GM19240 (cell line): ENCODE data around the gene DNAH17.

Experiments used
- DNase-seq: peaks from one replicate; pipeline ENCODE4 v3.0.0; 2011; ENCODE audit warnings: low spot score; ENCODE audit not compliant: insufficient read length

Gene DNAH17

DNA sequence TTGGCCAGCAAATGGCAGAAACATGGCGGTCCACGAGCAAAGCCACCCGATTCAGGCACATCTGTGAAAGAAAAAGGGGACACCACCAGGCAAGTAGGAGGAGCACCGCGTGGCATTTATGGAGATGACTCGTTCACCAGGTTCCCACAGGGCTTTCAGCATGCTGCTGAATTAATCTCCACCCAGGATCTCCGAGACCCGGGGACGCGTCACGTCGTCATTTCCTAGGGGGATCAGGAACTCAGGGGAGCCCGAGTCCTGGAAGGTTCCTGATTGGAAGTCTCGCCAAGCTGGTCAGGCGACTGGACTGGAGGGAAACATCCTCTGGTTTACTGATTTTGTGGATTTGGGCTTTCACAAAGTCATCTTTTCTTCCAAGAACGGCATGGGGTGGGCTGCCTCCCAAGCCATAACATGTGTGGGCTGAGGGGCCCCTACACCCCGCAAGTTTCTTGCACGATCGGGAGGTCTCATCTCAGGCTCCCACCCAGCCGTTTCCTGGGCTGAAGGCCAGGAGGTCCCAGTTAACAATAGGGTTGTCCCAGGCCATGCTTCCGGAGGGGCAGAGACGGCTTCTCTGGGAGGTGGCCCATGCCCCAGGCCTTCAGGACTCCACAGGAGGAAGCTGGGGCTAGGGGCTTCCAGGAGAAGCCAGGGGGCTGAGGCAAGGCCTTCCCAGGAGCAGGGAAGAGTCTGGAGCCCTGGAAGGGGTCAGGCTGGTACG, 645 bp downstream of the DNAH17 start:
- no peak for DNase-seq

DNA sequence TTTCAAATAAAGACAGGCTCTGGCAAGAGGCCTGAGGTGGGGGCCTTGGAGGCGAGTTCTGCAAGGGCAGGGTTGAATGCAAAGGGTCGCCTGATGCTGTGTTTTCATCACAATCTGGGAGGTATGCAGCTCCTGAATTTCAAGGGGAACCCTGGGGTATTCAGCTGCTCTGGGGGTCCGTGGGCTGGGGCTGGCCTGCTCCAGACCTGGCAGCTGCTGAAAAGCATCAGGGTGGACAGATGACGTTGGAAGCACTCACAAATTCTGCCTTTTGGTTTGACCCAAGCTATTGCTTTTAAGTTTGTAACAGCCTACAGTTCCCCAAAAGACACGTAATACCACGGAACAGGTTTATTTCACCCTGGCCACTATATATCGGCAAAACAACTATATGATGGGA, 1.3 kb downstream of the DNAH17 start:
- DNase-seq: no peak

DNA sequence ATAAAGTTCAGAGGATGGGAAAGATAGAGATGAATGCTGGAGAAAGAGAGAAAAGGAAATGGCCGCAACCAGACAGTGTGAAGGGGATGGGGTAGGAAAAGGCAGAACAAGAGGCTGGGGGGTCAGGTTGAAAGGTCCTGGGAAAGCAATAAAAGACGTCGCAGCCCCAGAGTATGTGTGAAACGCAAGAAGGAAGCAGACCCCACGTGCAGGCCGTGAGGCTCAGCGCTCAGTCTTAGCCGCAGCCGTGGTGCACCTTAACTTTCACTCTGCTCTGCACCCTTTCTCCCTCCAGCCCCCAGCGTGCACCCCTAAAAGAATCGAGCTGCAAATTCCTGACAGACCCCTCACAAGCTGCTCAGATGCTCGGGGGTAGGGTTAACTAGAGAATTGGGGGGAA, 1.9 kb downstream of the DNAH17 start:
- DNase-seq: no peak

DNA sequence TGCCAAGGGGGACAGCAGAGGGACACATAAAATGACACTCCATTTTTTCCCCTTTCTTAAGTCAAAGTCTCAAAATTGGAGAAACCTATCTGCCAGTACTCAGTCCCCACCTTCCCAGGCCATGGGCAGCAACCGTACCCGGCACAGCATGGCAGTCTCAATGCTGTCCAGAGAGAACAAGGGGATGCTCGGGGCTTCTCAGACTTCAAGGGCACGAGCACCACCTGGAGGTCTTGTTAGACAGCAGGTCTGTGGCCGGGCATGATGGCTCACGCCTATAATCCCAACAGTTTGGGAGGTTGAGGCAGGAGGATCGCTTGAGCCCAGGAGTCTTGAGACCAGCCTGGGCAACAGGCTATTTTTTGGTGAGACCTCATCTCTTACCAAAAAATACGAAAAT, 3.2 kb downstream of the DNAH17 start:
- no peak for DNase-seq

DNA sequence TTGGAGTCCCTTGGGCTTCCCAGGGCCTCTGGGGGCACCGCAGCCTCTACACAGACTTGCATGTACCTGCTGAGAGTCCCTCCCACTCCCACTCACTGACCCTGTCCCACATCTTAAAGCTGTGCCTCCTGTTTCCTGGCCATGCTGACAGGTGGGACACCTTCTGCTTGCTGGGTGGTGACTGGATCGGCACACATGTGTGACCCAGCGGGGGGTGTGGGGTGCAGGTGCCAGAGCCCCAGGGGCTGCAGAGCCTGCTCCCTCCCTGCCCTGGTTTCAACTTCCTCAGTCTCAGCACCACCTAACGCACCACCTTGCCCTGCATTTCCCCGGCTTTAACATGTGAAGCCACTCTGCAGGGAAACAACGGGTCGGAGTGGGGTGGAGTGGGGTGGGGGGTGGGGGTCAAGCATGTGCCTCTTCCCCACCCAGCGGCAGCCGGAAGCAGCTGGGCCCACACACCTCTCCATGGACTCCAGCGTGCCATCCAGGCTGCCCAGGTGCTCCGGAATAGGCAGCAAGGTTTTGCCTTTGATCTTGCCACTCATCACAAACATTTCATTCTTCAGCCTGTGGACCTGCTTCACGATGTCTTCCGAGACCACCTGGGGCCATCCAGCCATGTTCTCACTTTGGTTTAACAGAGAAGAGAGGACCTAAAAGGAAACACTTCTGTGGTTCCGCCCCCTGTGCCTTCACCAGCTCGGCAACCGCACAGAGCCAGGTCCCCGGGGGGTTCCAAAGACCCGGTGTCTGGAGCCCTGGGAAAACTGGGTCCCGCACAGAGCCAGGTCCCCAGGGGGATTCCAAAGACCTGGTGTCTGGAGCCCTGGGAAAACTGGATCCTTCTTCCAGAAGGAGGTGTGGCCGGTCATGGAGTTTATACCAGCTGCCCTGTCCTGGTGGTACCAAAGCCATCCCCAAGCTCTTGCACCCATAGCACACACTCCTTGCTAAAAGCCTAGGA, 4.7 kb downstream of the DNAH17 start:
- DNase-seq: no peak

DNA sequence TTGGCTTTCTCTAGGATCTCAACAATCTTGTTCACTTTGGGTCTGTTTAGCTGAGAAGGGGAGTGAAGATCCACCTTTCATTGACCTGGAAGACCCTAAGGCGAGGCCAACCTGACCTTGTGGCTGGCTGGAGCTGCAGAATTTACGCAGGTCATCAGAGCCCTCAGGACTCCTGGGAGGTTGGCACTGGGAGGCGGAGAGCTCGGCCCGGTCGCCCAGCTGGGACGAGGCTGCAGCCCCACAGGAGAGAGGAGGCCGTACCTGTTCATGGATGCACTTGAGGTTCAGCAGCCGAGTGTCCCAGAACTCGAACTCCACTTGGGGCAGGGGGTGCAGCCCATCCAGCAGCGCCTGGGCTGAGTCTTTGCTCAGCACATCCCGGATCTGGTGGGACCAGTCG, 5.9 kb downstream of the DNAH17 start:
- DNase-seq: no peak

DNA sequence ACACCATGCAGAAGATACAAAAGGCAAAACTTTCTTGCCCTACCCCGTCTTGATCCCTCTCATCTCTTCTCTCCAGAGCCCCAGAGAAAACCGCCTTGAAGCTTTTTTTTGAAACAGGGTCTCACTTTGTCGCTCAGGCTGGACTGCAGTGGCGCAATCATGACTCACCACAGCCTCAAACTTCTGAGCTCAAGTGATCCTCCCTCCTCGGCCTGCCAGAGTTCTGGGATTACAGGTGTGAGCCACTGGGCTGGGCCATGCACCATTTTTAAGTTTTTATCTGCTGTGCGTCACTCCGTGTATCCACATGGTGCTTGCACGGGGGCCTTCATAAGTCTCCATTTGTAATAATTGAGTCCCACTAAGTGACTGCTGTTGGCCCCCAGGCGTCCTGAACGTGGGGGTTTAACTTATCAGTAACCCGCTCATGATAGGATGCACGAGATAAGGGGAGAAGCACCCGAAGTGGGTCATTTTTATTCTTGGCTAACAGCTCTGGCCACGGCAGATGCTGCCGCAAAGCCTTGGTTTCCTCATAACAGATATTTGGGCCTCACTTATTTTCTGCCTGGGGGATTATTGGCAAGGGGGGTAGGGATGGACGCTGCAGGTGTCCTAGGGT, 8.6 kb downstream of the DNAH17 start:
- DNase-seq: no peak

DNA sequence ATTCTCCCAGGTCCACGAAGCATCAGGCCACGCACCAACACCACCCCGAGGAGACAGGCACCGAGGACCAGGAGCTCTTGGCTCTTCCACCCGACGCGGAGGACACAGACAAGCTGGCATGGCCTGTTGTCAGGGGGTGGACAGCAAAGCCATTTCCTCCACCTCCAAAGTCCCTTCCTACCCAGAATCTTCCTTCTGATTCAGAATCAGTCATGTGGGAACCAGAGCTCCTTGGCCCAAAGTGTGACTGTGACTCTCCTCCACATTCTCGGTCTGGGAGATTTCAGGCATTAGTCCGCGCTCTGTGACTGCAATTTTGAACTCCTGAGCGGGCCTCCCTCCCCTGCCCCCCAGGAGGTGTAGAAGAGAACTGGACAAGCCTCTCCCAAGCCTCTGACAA, 9.2 kb downstream of the DNAH17 start:
- DNase-seq: no peak

DNA sequence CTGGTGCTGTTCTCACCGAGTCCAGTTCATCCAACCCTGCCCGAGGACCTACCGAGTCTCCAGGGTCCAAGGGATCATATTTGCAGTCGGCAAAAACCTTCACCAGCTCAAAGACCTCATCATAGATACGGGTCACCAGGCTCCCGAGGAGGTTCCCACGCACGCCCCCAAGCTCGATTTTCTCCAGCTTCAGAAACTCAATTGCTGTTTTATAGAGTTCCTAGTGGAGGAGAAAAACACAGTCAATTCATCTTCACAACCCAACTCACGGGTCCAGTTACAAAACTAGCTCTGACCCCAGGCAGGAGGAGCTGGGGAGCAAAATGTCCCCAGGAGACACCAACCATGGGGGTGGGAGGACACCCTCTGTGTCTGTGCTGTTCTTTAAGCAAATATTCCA, 10.2 kb downstream of the DNAH17 start:
- no peak for DNase-seq

DNA sequence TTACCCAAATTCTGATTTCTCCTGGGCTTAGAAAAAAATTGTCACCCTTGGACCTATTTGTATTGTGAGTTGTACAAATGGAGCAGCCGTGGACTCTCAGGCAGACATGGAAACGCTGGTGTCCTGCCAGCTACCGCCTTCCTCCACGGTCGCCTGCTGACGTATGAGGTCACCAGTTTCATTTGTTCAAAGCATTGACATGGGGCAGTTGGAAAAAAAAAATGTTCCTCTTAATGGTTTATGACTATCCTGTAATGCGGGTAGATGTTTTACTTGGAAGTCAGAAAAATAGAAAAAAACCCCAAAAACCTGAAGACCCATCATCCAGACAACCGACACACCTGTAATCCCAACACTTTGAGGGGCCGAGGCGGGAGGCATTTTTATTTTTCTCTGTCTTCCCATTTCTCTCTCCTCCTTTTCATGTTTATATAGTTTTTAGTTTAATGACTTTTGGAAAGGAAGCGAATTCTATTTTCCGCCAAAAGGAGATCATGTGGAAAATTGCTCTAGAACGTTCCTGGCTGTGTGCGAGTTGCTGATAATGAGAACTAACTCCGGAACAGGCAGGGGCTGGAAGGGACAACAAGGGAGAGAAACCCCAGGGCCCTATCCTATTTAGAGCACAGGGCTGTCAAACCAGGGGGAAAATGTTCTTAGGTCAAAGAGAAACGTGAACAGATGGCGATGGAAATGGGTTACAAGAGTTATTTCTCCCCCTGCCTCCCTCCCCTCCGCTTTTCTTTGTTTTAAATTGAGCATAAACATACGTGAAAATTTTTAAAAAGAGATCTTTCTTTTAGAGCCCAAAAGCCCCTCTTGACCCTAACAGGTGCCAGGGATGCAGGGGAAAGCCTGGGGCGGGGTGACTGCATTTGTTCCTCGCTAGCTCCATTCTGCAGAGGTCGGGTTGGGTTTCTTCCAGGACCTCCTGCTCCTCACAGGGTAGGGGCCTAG, 13.7 kb downstream of the DNAH17 start:
- DNase-seq: no peak

DNA sequence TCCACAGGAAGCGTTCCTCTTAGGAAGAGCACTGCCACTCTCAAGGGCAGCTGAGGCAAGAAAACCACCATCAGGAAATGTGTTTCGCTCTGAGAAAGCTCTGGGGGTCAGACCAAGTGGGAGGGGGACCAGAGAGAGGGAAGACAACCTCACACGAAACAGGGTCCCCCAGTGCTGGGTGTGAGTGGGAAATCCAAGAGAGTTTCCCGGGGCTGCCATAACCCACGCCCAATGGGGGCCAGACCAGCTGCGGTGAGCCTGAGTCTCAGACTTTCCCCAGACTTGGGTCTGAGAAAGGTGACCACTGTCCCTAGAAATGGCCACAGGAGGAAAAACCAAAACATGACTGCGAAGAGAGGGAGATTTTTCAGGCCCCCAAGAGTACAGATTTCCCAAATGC, 14.5 kb downstream of the DNAH17 start:
- DNase-seq: no peak

DNA sequence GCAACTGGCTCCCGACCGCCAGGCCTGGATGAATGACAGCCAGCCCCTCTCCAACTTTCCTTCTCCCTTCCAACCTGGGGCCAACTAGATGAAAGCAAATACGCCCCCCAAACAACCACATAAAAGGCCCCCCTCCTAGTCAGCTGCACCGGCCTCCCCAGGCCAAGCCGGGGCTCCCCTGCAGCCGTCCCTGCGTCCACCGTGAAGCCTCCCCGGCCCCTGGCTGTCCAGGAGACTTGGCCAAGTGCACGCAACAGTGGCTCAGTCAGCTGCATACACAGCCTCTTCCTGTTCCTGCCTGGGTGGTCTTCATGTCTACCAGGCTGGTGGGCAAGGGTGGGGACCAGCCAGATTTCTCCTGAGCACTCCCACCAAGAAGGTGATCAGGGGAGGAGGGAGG, 16.0 kb downstream of the DNAH17 start:
- DNase-seq: no peak

DNA sequence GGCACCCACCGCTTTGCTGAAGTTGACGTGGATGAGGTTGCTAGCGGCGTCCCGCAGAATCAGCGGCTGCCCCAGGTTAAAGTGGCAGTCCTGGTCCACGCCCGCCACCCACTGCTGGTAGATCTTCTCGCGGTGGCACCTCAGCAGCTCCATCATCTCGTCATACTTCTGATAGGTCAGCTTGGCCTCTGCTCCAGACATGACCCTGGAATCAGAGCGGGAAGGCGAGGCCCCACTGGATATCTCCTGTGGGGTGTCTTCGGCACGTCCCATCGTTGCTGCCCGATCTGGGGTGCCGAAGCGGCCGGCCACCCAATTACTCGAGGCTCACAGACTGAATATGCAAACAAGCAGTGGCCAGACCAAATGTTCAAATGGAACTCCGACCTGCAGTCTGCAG, 16.5 kb downstream of the DNAH17 start:
- DNase-seq: no peak

DNA sequence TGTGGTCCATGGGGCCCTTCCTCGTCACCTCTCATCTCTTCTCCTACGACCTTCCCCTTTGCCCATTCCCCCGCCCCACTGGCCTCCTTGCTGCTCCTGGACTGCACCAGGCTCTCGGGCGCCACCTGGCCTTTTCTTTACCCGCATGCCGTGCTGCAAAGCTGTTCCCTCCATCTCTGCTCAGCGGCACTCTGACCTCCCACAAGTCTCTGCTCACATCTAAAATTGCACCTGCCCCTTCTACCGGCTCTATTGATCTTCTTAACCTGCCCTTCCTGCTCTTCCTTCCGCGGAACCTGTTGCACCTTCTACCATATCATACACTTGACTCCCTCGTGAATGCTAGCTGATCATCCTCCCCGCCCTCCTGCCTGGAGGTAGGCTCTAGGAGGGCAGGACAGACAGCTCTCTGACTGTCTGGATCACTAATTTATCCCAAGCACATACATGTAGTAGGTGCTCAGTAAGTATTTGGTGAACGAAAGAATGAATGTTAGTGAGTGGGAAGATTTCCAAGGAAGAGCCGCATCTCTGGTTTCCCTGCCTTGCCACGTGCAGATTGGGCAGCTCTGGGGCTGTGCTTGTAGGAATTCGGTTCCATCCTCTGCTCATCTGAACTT, 17.3 kb downstream of the DNAH17 start:
- no peak for DNase-seq

DNA sequence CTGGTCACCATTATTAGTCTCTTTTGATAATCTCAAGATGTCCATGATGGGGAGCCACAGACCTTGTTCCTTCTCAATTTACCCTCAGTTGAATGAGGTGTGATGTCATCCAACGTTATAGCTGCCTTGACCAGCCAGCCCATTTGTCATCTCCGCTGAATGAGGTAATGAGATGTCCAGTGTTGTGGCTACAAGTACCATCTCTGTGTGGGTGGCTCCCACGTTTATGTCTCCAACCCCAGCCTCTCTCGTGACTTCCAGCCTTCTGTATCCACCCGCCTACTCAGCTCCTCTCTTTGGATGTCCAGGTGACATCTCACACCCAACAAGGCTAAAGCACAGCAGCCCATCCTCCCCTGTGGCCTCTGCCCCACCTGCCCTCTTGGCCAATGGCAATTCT, 18.2 kb downstream of the DNAH17 start:
- no peak for DNase-seq

DNA sequence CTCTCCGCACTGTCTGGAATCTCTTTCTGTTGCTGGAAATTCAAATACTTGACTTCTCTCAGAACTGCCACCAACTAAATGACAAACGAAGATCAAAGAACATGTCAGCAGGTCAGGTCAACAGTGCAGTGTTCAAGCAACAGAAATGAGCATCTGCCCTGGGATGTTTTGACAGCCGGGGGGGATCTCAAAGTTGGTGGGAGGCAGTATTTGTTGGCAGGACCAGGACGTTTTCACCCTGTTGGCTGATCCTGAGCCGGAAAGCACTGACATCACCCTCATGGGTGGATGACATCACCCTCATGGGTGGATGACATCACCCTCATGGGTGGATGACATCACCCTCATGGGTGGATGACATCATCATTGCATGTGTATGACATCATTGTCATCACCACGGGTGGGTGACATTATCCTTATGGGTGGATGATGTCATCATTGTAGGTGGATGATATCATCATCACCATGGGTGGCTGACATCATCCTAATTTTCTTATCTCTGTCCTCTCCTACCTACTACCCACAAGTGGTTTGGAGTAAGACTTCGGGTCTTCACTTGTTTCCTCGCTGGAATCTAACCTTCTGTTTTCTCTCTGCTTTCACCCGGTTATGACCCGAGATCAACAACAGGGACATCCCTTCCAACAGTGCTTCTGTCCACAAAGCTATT, 18.9 kb downstream of the DNAH17 start:
- no peak for DNase-seq

DNA sequence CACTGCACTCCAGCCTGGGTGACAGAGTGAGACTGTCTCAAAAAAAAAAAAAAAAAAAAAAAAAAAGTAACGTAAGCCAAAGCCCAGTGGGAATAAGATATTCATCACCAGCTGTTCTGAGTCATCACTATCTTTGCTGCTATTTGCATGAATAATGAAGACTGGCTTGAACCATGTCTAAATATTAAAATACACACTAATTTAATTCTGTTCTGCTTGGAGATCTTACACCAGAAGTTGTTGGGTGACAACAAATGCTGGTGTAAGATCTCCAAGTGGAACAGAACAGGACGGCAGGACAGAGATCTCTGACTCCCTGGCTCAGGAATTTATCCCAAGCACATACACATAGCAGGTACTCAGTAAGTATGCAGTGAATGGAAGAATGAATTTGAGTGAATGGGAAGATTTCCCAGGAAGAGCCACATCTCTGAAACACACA, 19.6 kb downstream of the DNAH17 start:
- no peak for DNase-seq

DNA sequence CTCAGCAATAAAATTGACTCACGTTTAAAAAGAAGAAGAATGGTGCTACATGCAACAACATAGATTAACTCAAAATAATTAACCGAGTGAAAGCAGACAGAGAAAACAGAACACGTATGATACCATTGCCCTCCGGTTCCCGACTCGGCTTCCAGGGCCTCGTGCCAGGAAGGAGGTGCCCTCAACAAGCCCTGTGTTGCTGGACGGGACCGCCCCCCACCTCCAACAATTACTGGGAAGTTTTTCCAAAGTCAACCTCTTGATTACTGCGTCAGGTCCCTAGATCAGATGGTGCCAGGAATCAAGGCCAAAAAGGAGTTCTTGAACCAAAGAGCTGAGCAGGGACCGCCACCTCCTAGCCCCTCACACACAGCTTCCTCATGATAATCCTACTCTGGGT, 20.4 kb downstream of the DNAH17 start:
- no peak for DNase-seq

DNA sequence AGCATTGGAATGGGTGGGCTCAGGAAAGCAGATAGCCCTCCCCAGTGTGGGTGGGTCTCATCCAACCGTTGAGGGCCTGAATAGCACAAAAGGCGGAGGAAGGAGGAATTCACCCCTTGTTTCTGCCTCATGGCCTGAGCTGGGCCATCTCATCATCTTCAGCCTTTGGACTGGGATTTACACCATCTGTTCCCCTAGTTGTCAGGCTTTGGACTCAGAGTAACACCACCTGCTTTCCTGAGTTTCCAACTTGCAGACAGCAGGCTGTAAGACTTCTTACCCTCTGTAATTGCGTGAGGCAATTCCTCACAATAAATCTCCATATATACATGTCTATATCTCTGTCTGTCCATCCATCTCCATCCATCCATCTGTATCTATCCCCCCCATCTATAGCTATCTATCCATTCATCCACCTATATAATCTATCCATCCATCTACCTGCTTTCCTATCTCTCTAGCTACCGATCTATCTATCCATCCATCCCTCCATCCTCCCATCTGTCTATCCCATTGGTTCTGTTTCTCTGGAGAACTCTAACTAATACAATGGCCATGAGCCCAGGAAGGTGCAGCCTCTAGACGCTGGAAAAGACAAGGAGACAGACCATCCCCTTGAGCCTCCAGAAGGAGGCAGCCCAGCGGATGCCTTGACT, 21.3 kb downstream of the DNAH17 start:
- DNase-seq: no peak

DNA sequence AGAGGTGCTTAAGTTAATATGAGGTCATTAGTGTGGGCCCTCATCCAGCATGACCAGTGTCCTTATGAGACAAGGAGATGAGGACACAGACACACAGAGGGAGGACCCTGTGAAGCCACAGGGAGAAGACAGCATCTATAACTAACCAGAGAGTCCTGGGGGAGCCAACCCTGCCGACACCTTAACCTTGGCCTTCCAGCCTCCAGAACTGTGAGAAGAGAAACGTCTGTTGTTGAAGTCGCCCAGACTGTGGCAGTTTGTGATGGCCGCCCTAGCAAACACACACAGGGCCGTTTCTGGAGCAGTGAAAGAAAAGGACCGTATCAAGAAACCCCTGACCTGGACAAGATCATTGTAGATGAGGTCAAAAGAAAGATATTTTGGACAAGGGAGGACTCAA, 26.7 kb downstream of the DNAH17 start:
- DNase-seq: no peak
